OCI-LY7 (cell line): ENCODE measurements around the gene CD320. TPM values are rescaled to one million over a fixed set of nuclear protein-coding genes. Genes with fewer than 3 reads are reported as not detected.

Source experiments
- BruUV-seq: library from RNA; stranded (reverse); fragments of 400-500 nt; replicated peaks from 2 replicates; lab custom pipeline; 2021; lab: Mats Ljungman, UMichigan
- CTCF ChIA-PET: fragments of 300-600 bp; sonication (Branson Sonifier 250); formaldehyde crosslinking; loops from one replicate; lab custom pipeline; 2022; ENCODE audit warnings: antibody characterized with exemption; ENCODE audit not compliant: unreplicated experiment; lab: Charles Lee
- POLR2A ChIA-PET: fragments of 300-600 bp; sonication (Branson Sonifier 250); formaldehyde crosslinking; loops from one replicate; lab custom pipeline; 2022; ENCODE audit warnings: antibody characterized with exemption; lab: Charles Lee
- DNase-seq: peaks from one replicate; pipeline ENCODE4 v3.0.0-alpha.2; 2015; ENCODE audit warnings: low spot score
- H2AFZ ChIP-seq: fragments of 200-600 bp; sonication (generic), shearing (Covaris generic); 2 replicates; pipeline ENCODE4 v1.6.1; 2014; ENCODE audit warnings: mild to moderate bottlenecking, antibody characterized with exemption, low read length, moderate library complexity
- H3K27ac ChIP-seq: fragments of 200-600 bp; sonication (generic); 2 replicates; pipeline ENCODE4 v1.5.1; 2014; ENCODE audit warnings: mixed run types, low read depth, mild to moderate bottlenecking, moderate library complexity, low read length, inconsistent platforms; ENCODE audit not compliant: poor library complexity, severe bottlenecking
- H3K36me3 ChIP-seq: fragments of 200-600 bp; sonication (generic); 2 replicates; pipeline ENCODE4 v1.6.1; 2014; ENCODE audit warnings: mild to moderate bottlenecking, antibody characterized with exemption, low read length, moderate library complexity, mixed read lengths; ENCODE audit not compliant: insufficient read depth
- H3K4me1 ChIP-seq: fragments of 200-600 bp; sonication (generic); 2 replicates; pipeline ENCODE4 v1.5.1; 2014; ENCODE audit warnings: mild to moderate bottlenecking, low read length; ENCODE audit not compliant: insufficient read depth, poor library complexity, severe bottlenecking
- H3K4me2 ChIP-seq: fragments of 200-600 bp; sonication (generic); 2 replicates; pipeline ENCODE4 v1.6.1; 2014; ENCODE audit warnings: mild to moderate bottlenecking, low read length
- H3K4me3 ChIP-seq: fragments of 200-600 bp; sonication (generic); 2 replicates; pipeline ENCODE4 v1.5.1; 2014; ENCODE audit warnings: mild to moderate bottlenecking, low read depth, low read length; ENCODE audit not compliant: poor library complexity, severe bottlenecking
- H3K79me2 ChIP-seq: fragments of 200-600 bp; sonication (generic); 2 replicates; pipeline ENCODE4 v1.6.1; 2016; ENCODE audit warnings: low read depth, mild to moderate bottlenecking, low read length, moderate library complexity, mixed read lengths; ENCODE audit not compliant: insufficient read depth
- H3K9me2 ChIP-seq: fragments of 200-600 bp; sonication (generic); 2 replicates; pipeline ENCODE4 v1.6.1; 2016; ENCODE audit warnings: mild to moderate bottlenecking, low read length, mixed read lengths; ENCODE audit not compliant: insufficient read depth
- H3K9me3 ChIP-seq: fragments of 200-600 bp; sonication (generic); 2 replicates; pipeline ENCODE4 v1.6.1; 2014; ENCODE audit warnings: mild to moderate bottlenecking, mixed run types, low read length, mixed read lengths
- H4K20me1 ChIP-seq: fragments of 200-600 bp; sonication (generic); 2 replicates; pipeline ENCODE4 v1.6.1; 2014; ENCODE audit warnings: mild to moderate bottlenecking, antibody characterized with exemption, low read length, moderate library complexity, mixed read lengths; ENCODE audit not compliant: insufficient read depth
- CTCF ChIP-seq: fragments of 200-600 bp; sonication (generic); conservative IDR thresholded peaks from 2 replicates; pipeline ENCODE4 v1.5.1; 2014; ENCODE audit warnings: mild to moderate bottlenecking, antibody characterized with exemption, low read length, moderate library complexity, mixed read lengths
- EZH2phosphoT487 ChIP-seq: fragments of 200-600 bp; sonication (generic); IDR thresholded peaks from 2 replicates; pipeline ENCODE4 v1.6.1; 2018; ENCODE audit warnings: low read depth, borderline replicate concordance, mild to moderate bottlenecking, mixed run types, antibody characterized with exemption, low read length, moderate library complexity, mixed read lengths
- intact Hi-C: fragments of 100-400 bp; cut with micrococcal nuclease; formaldehyde crosslinking; loops from one replicate; pipeline ENCODE4 v1.10.0; 2022; ENCODE audit not compliant: unreplicated experiment
- total RNA-seq, 2 experiments: library from RNA; depleted of rRNA in 1 of 2; stranded (reverse); fragments of >200 nt in 1 of 2; shearing (Covaris generic) in 1 of 2; gene quantifications; 2 replicates each; pipeline ENCODE4 v1.2.3, GENCODE V29; 2014 to 2022

Gene CD320
- total RNA-seq, 2 experiments from 2014 or later, result 39.1 to 49.2 TPM

- no peaks in the 10 kb centered on the region for H3K9me3 ChIP-seq
- no peak for TF ChIP-seq EZH2phosphoT487
- no peak for TF ChIP-seq CTCF
- POLR2A ChIA-PET, result no interaction called here
These were observed 53.7 kb downstream of the CD320 start for GRCh38 chr19:8254286-8255001.

GRCh38 chr19:8253678-8254077 is 54.5 kb downstream of the CD320 start:
- TF ChIP-seq EZH2phosphoT487 (no peak), CTCF (no peak)
- Histone ChIP-seq H4K20me1 (no peaks in the 10 kb centered on the region), H2AFZ (no peak overlapping the region), H3K9me2 (no peaks in the 10 kb centered on the region), H3K4me3 (no peak overlapping the region), H3K36me3 (peaks cover 29% of the 10 kb centered on the region), H3K27ac (no peak overlapping the region), H3K79me2 (no peaks in the 10 kb centered on the region), H3K4me1 (no peaks in the 10 kb centered on the region), H3K9me3 (no peaks in the 10 kb centered on the region), H3K4me2 (no peak overlapping the region)
- BruUV-seq, result no TSS peak
- CTCF ChIA-PET, result no interaction called here
- intact Hi-C loops, result loop anchor here (1.0 kb wide), 2 partner anchors 95 to 309 kb away; no protein-coding TSS in a partner anchor
- POLR2A ChIA-PET, result no interaction called here
- no peak for DNase-seq

More at GRCh38 chr19:8254286-8255001, 53.7 kb downstream of the CD320 start:
- H2AFZ ChIP-seq, result no peak overlapping the region
- H3K79me2 ChIP-seq, result no peaks in the 10 kb centered on the region
- CTCF ChIA-PET, result no interaction called here
- H4K20me1 ChIP-seq, result no peaks in the 10 kb centered on the region
- intact Hi-C loops, result no loop called here
- H3K9me2 ChIP-seq, result no peaks in the 10 kb centered on the region
- H3K4me3 ChIP-seq, result no peak overlapping the region
- no peak for DNase-seq
- no peaks in the 10 kb centered on the region for H3K4me1 ChIP-seq
- H3K27ac ChIP-seq, result no peak overlapping the region
- peaks cover 29% of the 10 kb centered on the region for H3K36me3 ChIP-seq
- no TSS peak for BruUV-seq
- no peak overlapping the region for H3K4me2 ChIP-seq
